CMK (cell line): ENCODE data around the gene HEXB.
"Not testable (repeated sequence)": the region's sequence is repeated elsewhere in the genome, so short reads cannot be mapped to it uniquely, and the experiment has no call there.

Experiments
- DNase-seq: peaks from one replicate; pipeline ENCODE4 v3.0.0-alpha.2; 2010; ENCODE audit warnings: low read depth

Gene HEXB

GRCh38 chr5:74738406-74738805 lies 53.4 kb downstream of the HEXB start:
- no peak for DNase-seq

- DNase-seq: not testable (repeated sequence)
Observed at GRCh38 chr5:74748742-74749141, 63.7 kb downstream of the HEXB start.

GRCh38 chr5:74761241-74761640 lies 76.2 kb downstream of the HEXB start:
- DNase-seq: no peak

- DNase-seq: no peak
Observed at GRCh38 chr5:74762599-74762998, 77.6 kb downstream of the HEXB start.

GRCh38 chr5:74763504-74763903 lies 78.5 kb downstream of the HEXB start:
- DNase-seq: no peak

GRCh38 chr5:74765201-74765600 lies 80.2 kb downstream of the HEXB start:
- no peak for DNase-seq

- no peak for DNase-seq
Observed at GRCh38 chr5:74765929-74766328, 80.9 kb downstream of the HEXB start.

GRCh38 chr5:74766418-74766848 lies 81.4 kb downstream of the HEXB start:
- DNase-seq: peak; percentile 20

GRCh38 chr5:74766849-74767578 lies 82.0 kb downstream of the HEXB start, which contains the start of the genes GFM2 and NSA2:
TSS of gene GFM2 (minus strand) at chr5:74767117. CDS start at chr5:74763742, 3,375 bp downstream.
TSS of gene NSA2 (plus strand) at chr5:74767249. CDS start at chr5:74767361, 112 bp downstream.
- DNase-seq: peak; percentile 65

GRCh38 chr5:74767579-74767913 lies 82.5 kb downstream of the HEXB start:
- DNase-seq: peak; percentile 7
